ENCODE results near the gene HMGB4. TPM values are rescaled to one million over a fixed set of nuclear protein-coding genes. Genes with fewer than 3 reads are reported as not detected.

HMGB4 gene
- total RNA-seq, 1 donor from 2014 or later = not detected

GRCh38 chr1:33820804-33821203 is 43.1 kb upstream of the HMGB4 start:
- Histone ChIP-seq H3K27me3 (ENCODE audit: control insufficient read depth, insufficient read depth, low read length) (no peaks in the 10 kb centered on the region), H3K36me3 (ENCODE audit: control insufficient read depth, insufficient read depth, low read length) (no peaks in the 10 kb centered on the region), H3K4me3 (ENCODE audit: low read depth, low read length) (no peak overlapping the region)
- TF ChIP-seq, protein P1, sequence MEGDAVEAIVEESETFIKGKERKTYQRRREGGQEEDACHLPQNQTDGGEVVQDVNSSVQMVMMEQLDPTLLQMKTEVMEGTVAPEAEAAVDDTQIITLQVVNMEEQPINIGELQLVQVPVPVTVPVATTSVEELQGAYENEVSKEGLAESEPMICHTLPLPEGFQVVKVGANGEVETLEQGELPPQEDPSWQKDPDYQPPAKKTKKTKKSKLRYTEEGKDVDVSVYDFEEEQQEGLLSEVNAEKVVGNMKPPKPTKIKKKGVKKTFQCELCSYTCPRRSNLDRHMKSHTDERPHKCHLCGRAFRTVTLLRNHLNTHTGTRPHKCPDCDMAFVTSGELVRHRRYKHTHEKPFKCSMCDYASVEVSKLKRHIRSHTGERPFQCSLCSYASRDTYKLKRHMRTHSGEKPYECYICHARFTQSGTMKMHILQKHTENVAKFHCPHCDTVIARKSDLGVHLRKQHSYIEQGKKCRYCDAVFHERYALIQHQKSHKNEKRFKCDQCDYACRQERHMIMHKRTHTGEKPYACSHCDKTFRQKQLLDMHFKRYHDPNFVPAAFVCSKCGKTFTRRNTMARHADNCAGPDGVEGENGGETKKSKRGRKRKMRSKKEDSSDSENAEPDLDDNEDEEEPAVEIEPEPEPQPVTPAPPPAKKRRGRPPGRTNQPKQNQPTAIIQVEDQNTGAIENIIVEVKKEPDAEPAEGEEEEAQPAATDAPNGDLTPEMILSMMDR (IDR thresholded peaks at IDR 0.05; ENCODE audit: insufficient read depth, low read length, severe bottlenecking) = no peak
- DNase-seq (ENCODE audit: low read depth) (no peak), FAIRE-seq (no peak)

DNA sequence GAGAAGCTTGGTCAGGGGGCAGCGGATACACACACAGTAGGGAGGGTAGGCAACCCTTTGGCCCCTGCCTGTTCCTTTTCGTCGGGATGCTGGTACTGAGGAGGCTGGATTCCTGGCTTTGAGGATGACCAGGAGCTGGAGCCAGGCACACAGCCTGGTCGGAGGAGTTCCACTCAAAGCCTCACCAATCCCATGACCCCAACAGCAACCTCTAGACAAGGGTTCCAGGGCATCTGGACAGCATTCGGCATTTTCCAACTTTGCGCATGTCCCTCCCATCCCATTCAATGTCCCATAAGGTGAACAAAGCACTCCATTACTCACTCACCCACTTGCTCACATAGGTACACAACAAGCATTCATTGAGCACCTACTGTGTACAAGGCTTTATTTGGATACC is 42.6 kb upstream of the HMGB4 start:
- H3K4me3 ChIP-seq (ENCODE audit: low read depth, low read length) = no peak overlapping the region
- H3K27me3 ChIP-seq (ENCODE audit: control insufficient read depth, insufficient read depth, low read length) = no peaks in the 10 kb centered on the region
- no peak for FAIRE-seq
- no peaks in the 10 kb centered on the region for H3K36me3 ChIP-seq (ENCODE audit: control insufficient read depth, insufficient read depth, low read length)
- no peak for DNase-seq (ENCODE audit: low read depth)
- TF ChIP-seq, protein P1 (IDR thresholded peaks at IDR 0.05; ENCODE audit: insufficient read depth, low read length, severe bottlenecking) = no peak

DNA sequence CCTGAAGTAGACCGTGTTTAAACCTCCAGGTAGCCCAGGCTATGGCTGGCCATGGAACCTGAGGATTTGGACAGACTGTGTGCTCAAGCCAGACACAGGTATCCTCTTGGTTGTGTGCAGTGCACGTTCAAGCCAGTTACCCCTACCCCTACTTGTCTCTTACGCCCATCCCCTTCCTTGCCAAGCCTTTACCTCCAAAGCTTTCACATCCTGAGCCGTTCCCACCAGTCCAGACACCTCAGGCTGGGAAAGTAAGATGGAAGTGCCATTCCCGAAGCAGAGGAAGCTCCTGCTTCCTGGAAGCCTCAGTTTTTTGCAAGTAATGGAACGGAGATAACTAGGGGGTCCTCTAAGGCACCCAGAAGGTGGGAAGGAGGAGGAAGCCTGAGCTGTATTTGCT is 41.5 kb upstream of the HMGB4 start:
- FAIRE-seq = no peak
- no peak for DNase-seq (ENCODE audit: low read depth)
- TF ChIP-seq, protein P1 (IDR thresholded peaks at IDR 0.05; ENCODE audit: insufficient read depth, low read length, severe bottlenecking) = no peak
- Histone ChIP-seq H3K36me3 (ENCODE audit: control insufficient read depth, insufficient read depth, low read length) (no peaks in the 10 kb centered on the region), H3K27me3 (ENCODE audit: control insufficient read depth, insufficient read depth, low read length) (no peaks in the 10 kb centered on the region), H3K4me3 (ENCODE audit: low read depth, low read length) (no peak overlapping the region)

GRCh38 chr1:33823401-33823800 is 40.5 kb upstream of the HMGB4 start:
- Histone ChIP-seq H3K4me3 (ENCODE audit: low read depth, low read length) (no peak overlapping the region), H3K27me3 (ENCODE audit: control insufficient read depth, insufficient read depth, low read length) (no peaks in the 10 kb centered on the region), H3K36me3 (ENCODE audit: control insufficient read depth, insufficient read depth, low read length) (no peaks in the 10 kb centered on the region)
- FAIRE-seq = no peak
- DNase-seq (ENCODE audit: low read depth) = no peak
- TF ChIP-seq, protein P1 (IDR thresholded peaks at IDR 0.05; ENCODE audit: insufficient read depth, low read length, severe bottlenecking) = no peak

- no peak overlapping the region for H3K4me3 ChIP-seq (ENCODE audit: low read depth, low read length)
- no peaks in the 10 kb centered on the region for H3K27me3 ChIP-seq (ENCODE audit: control insufficient read depth, insufficient read depth, low read length)
- TF ChIP-seq, protein P1 (IDR thresholded peaks at IDR 0.05; ENCODE audit: insufficient read depth, low read length, severe bottlenecking) = no peak
- DNase-seq (ENCODE audit: low read depth) (no peak), FAIRE-seq (no peak)
- H3K36me3 ChIP-seq (ENCODE audit: control insufficient read depth, insufficient read depth, low read length) = no peaks in the 10 kb centered on the region
These were observed 40.0 kb upstream of the HMGB4 start for GRCh38 chr1:33823830-33824229.

GRCh38 chr1:33824321-33824720 is 39.6 kb upstream of the HMGB4 start:
- no peak for DNase-seq (ENCODE audit: low read depth)
- FAIRE-seq = no peak
- no peak overlapping the region for H3K4me3 ChIP-seq (ENCODE audit: low read depth, low read length)
- no peaks in the 10 kb centered on the region for H3K27me3 ChIP-seq (ENCODE audit: control insufficient read depth, insufficient read depth, low read length)
- no peaks in the 10 kb centered on the region for H3K36me3 ChIP-seq (ENCODE audit: control insufficient read depth, insufficient read depth, low read length)
- TF ChIP-seq, protein P1 (IDR thresholded peaks at IDR 0.05; ENCODE audit: insufficient read depth, low read length, severe bottlenecking) = no peak

All from bronchial epithelial cell (primary cell).